MM.1S (cell line): ENCODE results near the gene CCDC6.

Experiments used
- CTCF ChIP-seq: fragments of 300-600 bp; sonication (generic); IDR thresholded peaks from 2 replicates; pipeline ENCODE4 v1.5.1; 2016; ENCODE audit warnings: antibody characterized with exemption, low read length, mixed read lengths
- EZH2 ChIP-seq: fragments of 300-600 bp; sonication (generic); optimal IDR thresholded peaks from 2 replicates; pipeline ENCODE3; 2017; ENCODE audit warnings: low read depth, mild to moderate bottlenecking, antibody characterized with exemption, low read length, mixed read lengths
- EZH2phosphoT487 ChIP-seq: fragments of 300-600 bp; sonication (generic); IDR thresholded peaks from 2 replicates; pipeline ENCODE4 v1.6.1; 2018; ENCODE audit warnings: antibody characterized with exemption, low read length

GRCh38 chr10:59902016-59902415 lies 4.3 kb downstream of the CCDC6 start:
- TF ChIP-seq CTCF (no peak), EZH2phosphoT487 (no peak), EZH2 (no peak)
